GM23248 (cell line): ENCODE results near the gene THADA.

Experiments used
- EZH2 ChIP-seq: fragments of 200-600 bp; sonication (generic); IDR thresholded peaks from 2 replicates; pipeline ENCODE4 v1.6.1; 2018; ENCODE audit warnings: antibody characterized with exemption, mild to moderate bottlenecking; ENCODE audit not compliant: insufficient read depth, poor library complexity, severe bottlenecking
- EZH2phosphoT487 ChIP-seq: fragments of 200-600 bp; sonication (generic); IDR thresholded peaks from 2 replicates; pipeline ENCODE4 v1.6.1; 2018; ENCODE audit warnings: antibody characterized with exemption, moderate library complexity, mild to moderate bottlenecking, low read depth; ENCODE audit not compliant: insufficient read depth

DNA sequence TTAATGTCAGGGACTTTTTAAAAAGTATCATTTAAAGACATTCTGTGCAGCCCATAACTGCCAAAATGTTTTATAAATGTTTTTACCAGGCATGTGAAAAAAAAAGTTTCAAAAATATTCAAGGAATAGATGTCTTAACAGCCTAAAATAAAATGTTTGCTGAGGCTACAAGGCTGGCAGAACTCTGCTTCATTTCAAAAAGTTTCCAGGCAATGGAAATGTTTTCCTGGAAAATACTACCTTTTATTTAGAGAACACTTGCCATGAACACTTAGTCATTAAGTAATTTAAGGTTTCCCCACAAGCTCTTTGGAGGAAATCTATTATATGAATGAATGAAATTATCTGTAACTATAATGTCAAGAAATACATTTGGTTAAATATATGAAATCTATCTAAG, 68.8 kb downstream of the THADA start:
- no peak for TF ChIP-seq EZH2phosphoT487
- no peak for TF ChIP-seq EZH2
